Left ventricle myocardium inferior (tissue), 1 donor: ENCODE results near the gene SYTL3. TPM values are rescaled to one million over a fixed set of nuclear protein-coding genes. Genes with fewer than 3 reads are reported as not detected.

Experiments
- DNase-seq: peaks from one replicate; pipeline ENCODE4 v3.0.0-alpha.2; 2020
- H3K27ac ChIP-seq: fragments of 200-600 bp; replicated peaks from 2 replicates; pipeline ENCODE4 v1.8.0; 2021
- H3K27me3 ChIP-seq: fragments of 200-600 bp; 2 replicates; pipeline ENCODE4 v1.8.0; 2021; ENCODE audit warnings: low read depth
- H3K36me3 ChIP-seq: fragments of 200-600 bp; 2 replicates; pipeline ENCODE4 v1.8.0; 2021
- H3K4me1 ChIP-seq: fragments of 200-600 bp; 2 replicates; pipeline ENCODE4 v1.8.0; 2021
- H3K4me3 ChIP-seq: fragments of 200-600 bp; 2 replicates; pipeline ENCODE4 v1.8.0; 2021; ENCODE audit warnings: mild to moderate bottlenecking, moderate library complexity
- H3K9me3 ChIP-seq: fragments of 200-600 bp; replicated peaks from 2 replicates; pipeline ENCODE4 v1.8.0; 2021
- intact Hi-C: fragments of 100-400 bp; cut with micrococcal nuclease; formaldehyde crosslinking; loops from one replicate; pipeline ENCODE4 v1.11.0; 2022
- total RNA-seq: library from RNA; stranded (reverse); fragmentation: NEBNext Ultra II Directional; extraction: Animal tissue kit (Norgen Biotek cat#: 25700); gene quantifications from one replicate; pipeline ENCODE4 v1.2.1, GENCODE V29; 2021
- TF ChIP-seq, protein P1 (sequence below): fragments of 200-600 bp; IDR thresholded peaks from 2 replicates; pipeline ENCODE4 v1.8.0; 2021; ENCODE audit warnings: antibody characterized with exemption, mild to moderate bottlenecking, borderline replicate concordance
- donor health status: DM: no; HTN: yes; CAD: no; lungs with severe emphysema.

The SYTL3 gene
- total RNA-seq, 1 donor from 2014 or later: 11.2 TPM

GRCh38 chr6:158662607-158662953 is 12.7 kb downstream of the SYTL3 start:
- peak overlapping the region; percentile 37 for H3K4me3 ChIP-seq

DNA sequence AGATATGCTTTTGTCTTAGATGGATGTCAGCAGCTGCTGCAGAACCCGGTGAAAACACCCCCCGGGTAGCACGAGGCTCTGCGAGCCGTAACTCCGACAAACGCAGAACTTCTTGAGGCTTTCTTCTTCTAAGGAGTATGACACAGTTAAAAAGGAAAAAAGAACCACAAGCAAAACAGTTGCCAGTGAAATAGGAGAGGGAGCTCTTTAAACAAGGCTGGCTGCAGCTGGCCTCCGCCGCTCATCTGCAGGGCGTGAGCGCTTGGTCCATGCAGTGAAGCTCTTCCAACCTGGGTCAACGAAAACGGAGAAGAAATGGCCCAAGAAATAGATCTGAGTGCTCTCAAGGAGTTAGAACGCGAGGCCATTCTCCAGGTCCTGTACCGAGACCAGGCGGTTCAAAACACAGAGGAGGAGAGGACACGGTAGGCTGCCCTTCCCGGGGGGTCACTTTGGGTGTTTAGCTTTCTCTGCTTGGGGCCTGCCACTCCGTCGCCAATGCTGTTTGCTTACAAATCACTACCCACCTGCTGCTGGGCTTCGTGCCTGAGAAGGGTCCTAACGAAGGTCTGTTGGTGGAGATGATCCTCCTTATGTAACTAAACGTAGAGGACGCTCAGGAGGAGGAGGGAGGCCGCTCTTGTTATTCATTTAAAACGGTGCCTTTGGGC is 13.2 kb downstream of the SYTL3 start:
- peak overlapping the region; percentile 36 for H3K27ac ChIP-seq
- no peaks in the 10 kb centered on the region for H3K27me3 ChIP-seq
- peak overlapping the region; percentile 37 for H3K4me3 ChIP-seq
- TF ChIP-seq, protein P1, sequence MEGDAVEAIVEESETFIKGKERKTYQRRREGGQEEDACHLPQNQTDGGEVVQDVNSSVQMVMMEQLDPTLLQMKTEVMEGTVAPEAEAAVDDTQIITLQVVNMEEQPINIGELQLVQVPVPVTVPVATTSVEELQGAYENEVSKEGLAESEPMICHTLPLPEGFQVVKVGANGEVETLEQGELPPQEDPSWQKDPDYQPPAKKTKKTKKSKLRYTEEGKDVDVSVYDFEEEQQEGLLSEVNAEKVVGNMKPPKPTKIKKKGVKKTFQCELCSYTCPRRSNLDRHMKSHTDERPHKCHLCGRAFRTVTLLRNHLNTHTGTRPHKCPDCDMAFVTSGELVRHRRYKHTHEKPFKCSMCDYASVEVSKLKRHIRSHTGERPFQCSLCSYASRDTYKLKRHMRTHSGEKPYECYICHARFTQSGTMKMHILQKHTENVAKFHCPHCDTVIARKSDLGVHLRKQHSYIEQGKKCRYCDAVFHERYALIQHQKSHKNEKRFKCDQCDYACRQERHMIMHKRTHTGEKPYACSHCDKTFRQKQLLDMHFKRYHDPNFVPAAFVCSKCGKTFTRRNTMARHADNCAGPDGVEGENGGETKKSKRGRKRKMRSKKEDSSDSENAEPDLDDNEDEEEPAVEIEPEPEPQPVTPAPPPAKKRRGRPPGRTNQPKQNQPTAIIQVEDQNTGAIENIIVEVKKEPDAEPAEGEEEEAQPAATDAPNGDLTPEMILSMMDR: no peak
- intact Hi-C loops: no loop called here
- no peak for DNase-seq
- no peaks in the 10 kb centered on the region for H3K9me3 ChIP-seq
- no peaks in the 10 kb centered on the region for H3K36me3 ChIP-seq
- H3K4me1 ChIP-seq: no peaks in the 10 kb centered on the region

More at GRCh38 chr6:158662607-158662953, 12.7 kb downstream of the SYTL3 start:
- Histone ChIP-seq H3K27me3 (no peaks in the 10 kb centered on the region), H3K9me3 (no peaks in the 10 kb centered on the region), H3K4me1 (no peaks in the 10 kb centered on the region), H3K27ac (peak overlapping the region; percentile 36), H3K36me3 (no peaks in the 10 kb centered on the region)
- DNase-seq: no peak
- TF ChIP-seq, protein P1: no peak
- intact Hi-C loops: no loop called here

- TF ChIP-seq, protein P1: no peak
- H3K27ac ChIP-seq: peak overlapping the region; percentile 36
- no peaks in the 10 kb centered on the region for H3K9me3 ChIP-seq
- H3K27me3 ChIP-seq: no peaks in the 10 kb centered on the region
- intact Hi-C loops: no loop called here
- no peaks in the 10 kb centered on the region for H3K36me3 ChIP-seq
- peak overlapping the region; percentile 37 for H3K4me3 ChIP-seq
- no peaks in the 10 kb centered on the region for H3K4me1 ChIP-seq
- DNase-seq: no peak
Measured at GRCh38 chr6:158663625-158664165, 13.8 kb downstream of the SYTL3 start.

DNA sequence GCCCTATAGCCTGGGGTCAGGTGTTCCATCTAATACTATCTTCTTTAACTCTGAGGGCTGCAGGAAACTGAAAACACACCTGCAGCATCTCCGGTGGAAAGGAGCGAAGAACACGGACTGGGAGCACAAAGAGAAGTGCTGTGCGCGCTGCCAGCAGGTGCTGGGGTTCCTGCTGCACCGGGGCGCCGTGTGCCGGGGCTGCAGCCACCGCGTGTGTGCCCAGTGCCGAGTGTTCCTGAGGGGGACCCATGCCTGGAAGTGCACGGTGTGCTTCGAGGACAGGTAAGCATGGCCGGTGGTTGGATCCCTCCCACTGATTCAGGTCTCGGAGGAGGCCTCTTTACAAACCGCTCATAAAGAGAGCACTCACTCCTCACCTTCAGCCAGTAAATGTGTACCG is 15.5 kb downstream of the SYTL3 start:
- intact Hi-C loops: no loop called here
- no peak overlapping the region for H3K27ac ChIP-seq

GRCh38 chr6:158666628-158667359 is 16.9 kb downstream of the SYTL3 start:
- Histone ChIP-seq H3K27ac (no peak overlapping the region), H3K9me3 (no peaks in the 10 kb centered on the region), H3K36me3 (no peaks in the 10 kb centered on the region), H3K4me1 (no peaks in the 10 kb centered on the region), H3K4me3 (no peak overlapping the region), H3K27me3 (no peaks in the 10 kb centered on the region)
- TF ChIP-seq, protein P1: no peak
- no peak for DNase-seq
- intact Hi-C loops: no loop called here

More for the DNA sequence above, 15.5 kb downstream of the SYTL3 start:
- H3K27me3 ChIP-seq: no peaks in the 10 kb centered on the region
- H3K36me3 ChIP-seq: no peaks in the 10 kb centered on the region
- H3K9me3 ChIP-seq: no peaks in the 10 kb centered on the region
- no peak overlapping the region for H3K4me3 ChIP-seq
- no peak for DNase-seq
- TF ChIP-seq, protein P1: no peak
- H3K4me1 ChIP-seq: no peaks in the 10 kb centered on the region
